NCI-H187 (cell line): ENCODE data around the gene MEGF6.

Source experiments
- DNase-seq, 2 experiments: peaks; one replicate each; lab custom pipeline; 2025; lab: John Stamatoyannopoulos, UW

MEGF6 gene

DNA sequence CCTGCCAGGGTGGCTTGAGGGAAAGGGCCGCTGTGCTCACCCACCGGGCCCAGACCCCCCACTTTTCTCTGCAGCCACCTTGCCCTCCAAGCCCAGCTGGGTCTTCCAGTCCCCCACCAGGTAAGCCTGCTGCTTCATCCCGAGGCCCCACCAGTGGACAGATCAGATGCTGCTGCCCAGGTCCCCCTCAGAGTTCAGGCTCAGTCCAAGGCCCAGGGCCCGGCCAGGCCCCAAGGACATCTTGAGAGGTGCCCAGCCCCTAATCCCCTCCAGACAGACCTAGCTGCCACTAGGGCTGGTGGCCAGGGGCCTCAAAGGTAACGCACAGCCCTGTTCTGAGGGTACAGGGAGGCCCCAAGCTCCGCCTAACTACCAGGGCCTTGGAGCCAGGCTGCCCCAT is 58.6 kb downstream of the MEGF6 start:
- no peak for DNase-seq

DNA sequence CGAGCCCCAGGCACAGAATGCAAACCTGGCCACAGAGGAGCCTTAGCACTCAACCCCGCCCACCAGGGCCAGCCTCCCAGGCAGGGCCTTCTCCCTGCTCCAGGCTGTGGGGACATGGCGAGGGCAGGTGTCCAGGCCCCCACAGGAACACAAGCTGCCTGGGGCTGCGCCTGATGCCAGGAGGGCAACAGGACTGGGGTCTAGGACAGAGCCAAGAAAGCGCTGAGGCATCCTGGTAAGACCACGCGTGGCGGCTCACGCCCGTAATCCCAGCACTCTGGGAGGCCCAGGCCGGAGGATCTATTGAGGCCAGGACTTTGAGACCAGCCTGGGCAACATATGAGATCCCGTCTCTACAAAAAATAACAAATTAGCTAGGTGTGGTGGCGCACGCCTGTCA is 59.1 kb downstream of the MEGF6 start:
- DNase-seq = no peak

DNA sequence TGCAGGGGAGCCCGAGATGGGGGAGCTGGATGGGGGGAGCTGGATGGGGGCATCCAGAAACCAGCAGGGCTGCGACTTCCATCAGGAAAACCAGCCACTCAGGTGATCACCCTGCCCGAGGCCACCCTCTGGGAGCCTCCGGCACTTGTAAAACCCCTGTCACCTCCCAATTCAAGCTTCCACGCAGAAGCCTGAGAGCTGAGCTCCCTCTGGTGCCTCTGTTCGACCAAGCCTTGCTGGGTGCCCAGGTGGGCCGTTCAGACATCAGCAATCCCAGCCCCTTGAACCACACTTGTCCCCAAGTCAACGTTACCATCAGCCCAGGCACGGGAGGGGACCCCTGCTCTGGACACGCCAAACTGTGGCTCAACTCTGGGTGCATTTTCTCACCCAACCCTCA is 59.6 kb downstream of the MEGF6 start:
- no peak for DNase-seq

DNA sequence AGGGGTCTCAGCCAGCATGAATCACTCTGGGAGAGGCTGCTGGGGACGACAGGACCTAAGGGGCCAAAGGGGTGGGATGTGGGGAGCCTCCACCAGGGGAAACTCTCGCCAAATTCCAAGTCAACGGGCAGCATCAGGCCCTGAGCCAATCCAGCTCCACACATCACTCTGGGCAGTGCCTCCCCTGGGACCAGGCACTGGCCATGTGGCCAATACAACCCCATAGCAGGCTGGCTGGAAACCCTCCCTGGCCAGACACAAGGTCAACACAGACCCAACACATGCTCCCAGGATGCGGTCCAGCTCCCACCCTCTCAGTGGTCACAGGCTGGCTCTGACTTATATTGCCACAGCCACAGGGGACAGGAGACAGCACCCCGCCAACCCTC is 60.0 kb downstream of the MEGF6 start:
- no peak for DNase-seq

DNA sequence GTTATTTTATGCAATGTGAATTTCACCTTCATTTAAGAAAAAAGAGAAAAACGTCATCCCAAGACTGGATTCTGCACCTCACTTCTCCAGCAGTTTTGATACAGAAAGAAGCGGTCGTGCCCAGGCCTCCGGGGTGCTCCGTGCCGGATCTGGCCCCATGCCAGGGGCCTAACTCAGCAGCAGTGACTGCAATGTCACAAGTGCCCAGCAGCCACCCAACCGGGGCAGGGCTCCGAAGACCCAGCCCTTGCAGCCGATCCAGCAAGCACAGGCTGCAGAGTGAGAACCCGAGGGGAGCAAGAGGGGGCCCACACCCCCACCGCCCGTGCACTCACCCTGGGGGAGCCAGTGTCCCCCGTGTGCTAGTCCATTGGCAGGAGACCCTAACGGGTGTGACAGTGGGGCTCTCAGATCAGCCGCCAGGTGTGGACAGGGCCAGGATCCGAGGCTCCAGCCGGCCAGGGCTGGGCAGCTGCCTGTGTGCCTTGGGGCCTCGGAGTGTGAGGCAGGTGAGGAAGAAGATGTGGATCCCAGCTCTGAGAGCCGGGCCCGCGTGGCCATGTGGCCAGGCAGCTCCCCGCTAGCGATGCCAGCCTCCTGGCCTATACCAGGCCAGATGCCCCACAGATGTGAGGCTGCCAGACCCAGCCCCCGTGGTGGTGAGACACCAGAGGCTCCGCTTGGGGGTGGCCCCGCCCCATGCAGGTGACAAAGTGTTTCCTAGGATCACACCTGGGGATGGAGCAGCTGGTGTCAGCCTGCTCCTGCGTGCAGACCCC is 60.6 kb downstream of the MEGF6 start:
- DNase-seq = no peak

DNA sequence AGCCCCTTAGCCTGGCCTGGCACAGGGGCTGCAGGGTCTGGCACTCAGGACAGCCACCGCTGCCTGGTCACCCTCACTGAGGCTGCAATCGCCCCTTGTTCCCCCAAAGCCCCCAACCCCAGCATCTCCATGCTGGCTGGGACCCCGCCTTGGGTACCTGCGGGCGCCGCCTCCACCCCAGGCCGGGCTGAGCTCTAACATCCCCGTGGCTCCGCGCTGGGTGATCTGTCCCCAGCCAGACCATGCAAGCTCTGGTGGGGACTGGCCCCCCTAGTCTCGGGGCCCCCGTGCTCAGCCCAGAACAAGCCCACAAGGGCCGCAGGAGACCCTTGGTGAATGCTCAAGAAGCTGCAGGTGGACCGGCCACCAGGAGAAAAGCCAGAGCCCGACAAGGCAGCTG is 62.4 kb downstream of the MEGF6 start:
- no peak for DNase-seq

DNA sequence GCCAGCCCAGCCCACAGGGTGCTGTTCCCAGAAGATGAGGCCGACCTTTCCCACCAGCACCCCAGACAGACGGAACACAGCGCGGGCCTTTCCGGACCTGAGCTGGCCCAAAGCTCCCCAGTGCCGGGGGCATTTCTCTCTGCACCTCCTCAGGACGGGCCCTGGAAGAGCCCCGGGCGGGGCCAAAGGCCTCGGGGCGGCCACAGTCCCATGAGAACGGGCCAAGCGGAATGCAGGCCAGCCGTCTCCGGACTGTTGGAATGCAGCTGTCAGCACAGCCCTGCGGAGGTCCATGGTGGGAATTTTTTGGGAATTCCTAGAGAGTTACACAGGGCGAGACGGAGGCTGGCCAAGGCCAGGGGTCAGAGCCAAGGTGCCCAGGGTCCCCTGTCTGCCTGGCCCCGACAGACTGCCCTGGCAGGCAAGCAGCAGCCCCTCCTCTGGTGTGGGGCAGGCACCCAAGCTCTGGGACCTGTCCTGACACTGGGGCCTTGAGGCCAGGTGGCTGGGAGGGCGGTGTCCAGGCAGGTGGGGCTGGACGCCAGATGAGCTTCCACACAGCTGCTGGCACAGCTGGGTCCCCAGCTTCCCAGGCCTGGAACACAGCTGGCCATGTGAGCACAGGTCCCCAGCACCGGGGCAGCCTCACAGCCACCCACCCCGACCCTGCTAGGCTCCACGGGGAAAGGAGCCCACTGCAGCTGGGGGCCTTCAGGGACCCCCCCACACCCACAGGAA is 63.0 kb downstream of the MEGF6 start:
- DNase-seq = no peak

DNA sequence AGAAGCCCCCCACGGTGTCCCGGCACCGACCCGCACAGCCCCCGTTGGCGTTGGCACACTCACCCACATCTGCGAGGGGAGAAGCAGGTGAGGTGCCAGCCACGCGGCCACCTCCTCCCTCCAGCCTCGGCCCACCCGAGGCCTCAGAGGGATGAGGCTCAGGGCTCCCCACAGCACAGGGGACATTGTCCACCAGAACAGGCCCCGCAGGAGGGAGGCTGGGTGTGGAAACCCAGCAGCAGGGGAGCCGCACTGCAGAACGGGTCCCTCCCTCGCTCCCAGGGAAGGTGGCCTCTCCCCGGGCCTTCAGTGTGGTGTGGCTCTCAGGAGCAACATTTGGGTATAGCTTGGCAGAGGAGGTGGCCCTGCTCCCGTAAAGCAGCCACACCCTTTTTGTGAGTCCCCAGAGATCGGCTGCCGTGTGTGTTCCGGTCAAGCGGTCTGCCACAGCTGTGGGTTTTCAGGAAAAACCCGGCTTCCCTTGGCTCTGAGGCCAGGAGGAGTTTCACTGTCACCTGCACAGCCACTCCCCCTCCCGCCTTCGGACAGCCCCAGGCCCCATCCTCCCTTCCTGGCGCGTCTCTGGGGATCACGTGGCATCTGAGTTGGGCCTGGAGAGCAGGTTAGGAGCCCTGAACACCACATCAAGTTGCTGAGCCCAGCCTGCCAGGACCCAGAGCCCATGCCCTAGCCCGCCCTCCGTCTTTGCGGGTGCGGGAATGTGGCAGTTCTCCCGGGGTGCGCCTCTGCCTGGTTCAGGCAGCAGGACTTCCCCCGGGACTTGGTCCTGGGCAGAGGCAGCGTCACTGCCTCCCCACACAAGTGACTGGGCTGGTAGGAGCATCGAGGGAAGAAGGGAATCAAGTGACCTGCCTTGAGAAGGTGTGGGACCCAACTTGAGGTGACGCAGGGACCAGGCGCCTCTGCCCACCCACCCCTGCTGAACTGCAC is 64.0 kb downstream of the MEGF6 start:
- peak in 1 of 2 experiments; percentile 23 for DNase-seq

DNA sequence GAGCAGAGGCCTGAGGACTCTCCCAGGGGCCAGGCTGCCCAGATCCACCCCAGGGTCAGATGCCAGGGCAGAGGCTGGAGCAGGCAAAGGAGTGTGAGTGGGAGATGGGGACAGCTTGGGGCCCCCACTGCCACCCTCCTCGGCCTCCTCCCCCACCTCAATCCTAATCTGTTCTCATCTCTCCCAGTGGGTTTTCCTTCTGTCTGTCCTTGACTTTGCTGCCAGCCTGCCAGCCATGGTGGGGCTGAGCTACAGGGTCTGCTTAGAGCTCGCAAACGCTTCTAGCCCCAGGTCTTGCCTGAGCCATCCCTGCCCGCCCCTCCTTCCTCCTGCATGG is 65.3 kb downstream of the MEGF6 start:
- no peak for DNase-seq

DNA sequence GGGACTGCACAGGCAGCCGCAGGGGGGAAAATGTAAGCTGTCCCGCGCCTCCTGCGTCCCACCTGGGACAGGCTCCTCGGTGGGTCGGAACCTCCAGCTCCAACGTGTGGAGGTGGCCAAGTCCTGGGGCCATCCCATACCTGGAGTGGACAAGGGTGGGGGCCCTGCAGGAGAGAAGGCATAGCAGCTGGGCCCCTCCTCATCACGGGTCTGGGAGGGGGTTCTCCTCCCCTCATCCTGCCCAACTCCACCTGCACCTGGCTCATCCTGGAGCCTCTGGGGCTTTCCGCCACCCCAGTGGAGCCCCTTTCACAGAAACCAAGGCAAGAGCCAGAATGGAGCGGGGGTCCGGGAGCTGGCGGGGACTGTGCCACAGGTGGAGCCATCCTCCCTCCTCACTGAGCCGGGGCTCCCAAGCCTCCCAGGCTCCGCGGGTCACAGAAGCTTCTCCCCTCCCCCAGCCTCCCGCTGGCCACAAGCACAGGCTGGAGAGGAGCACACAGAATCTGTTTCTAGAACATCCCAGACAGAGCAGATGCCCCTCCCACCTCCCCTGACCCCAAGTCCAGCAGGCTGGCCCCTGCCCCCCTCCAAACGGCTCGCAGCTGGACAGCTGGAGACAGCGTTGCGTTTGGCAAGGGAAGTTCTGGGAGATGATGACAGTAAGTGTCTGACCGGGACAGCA is 65.8 kb downstream of the MEGF6 start:
- DNase-seq = no peak

DNA sequence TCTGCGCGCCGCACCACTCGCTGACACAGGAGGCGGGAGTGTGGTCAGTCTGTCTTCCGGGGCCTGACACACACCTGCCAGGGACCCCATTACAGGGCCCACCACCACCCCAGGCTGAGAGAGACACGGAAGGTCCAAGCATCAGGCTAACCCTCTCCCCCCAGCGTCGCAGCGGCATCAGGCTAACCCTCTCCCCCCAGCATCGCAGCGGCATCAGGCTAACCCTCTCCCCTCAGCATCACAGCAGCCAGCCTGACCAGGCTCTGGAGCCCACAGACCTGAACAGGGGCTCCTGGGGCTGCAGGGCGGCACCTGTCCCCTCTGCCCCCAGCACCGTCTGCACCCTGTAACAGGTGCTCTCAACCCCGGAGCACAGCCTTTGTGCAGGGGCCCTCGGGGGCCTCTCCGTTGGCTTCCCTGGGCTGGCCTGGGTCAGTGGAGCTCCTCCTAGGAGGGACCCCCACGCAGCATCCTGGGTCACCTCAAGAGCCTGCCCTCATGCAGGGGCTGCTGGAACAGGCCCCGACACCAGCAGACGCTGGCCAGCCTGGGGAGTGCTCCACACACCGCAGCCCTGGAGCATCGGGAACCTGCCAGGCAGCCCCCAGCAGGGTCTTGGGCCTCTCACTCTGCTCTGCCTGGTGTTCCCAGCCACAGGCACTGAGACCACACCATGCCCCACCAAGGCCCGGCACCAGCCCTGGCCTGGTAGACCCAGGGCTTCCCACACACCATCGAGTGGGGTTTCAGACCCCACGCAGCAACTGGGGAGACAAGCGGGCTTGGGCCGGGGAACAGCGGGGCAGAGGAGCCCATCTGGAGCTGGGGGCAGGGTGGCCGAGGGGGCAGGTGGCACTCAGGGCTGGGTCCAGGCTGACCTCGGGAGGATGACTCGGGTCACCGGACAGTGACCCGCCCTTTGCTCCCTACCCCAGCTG is 67.0 kb downstream of the MEGF6 start:
- no peak for DNase-seq

DNA sequence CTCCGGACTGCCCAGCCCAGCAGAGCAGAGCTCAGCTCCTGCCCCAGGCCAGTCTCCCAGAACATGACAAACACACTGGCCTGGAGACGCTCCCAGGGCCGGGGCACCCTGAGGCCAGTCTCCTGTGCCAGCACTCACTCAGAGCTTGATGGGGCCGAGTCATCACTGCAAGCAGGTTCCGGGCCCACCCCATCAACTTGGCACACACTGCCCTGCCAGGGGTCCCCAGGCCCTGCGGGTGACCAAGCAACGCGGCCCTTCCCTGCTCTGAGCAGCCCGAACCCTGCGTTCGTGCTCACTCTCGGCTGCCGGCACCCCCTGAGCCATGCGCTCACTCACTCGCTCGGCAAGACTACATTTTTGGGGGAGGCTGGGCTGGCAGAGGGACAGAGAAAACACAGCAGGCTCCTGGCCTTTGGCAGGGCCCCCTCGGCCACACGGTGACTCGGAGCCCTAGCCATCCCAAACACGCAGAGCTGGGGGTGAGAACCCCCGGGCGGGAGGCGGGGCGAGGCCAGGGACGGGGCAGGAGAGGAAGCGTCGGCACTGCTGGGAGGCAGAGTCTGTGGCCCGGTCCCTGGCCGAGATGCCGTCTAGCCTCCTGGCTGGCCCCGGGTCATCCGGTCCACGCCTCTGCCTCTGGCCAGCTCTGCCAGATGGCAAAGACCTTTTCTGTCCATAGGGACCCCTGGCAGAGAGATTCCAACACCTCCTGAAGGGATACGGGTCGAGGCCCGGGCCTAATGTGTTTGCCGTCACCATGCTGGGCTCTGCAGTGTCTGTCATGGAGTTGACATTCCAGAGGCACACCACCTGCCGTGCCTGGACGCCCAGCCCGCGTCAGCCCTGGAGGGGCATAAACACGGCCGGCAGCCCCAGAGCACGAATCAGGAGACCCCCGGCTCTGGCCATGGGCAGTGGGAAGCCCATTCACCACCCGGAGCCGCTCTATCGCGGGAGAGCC is 68.0 kb downstream of the MEGF6 start:
- DNase-seq = no peak

DNA sequence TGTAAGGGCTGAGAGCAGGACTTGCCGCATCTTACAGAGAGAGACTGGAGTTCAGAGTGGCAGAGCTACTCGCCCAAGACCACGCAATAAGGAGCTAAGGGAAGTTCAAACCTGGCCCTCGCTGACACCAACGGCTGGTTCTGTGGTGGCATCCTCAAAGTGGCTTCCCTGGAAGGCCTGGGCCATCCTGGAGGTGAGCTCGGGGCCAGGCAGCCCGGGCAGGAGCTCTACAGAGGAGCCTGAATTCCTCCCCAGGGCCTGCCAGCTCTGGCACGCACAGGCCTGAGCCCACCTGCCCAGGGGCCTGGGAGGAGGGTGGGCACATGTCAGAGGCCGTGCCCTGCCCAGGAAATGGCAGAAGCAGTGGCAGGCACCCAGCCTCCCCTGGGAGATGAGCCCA is 68.6 kb downstream of the MEGF6 start:
- DNase-seq = no peak

DNA sequence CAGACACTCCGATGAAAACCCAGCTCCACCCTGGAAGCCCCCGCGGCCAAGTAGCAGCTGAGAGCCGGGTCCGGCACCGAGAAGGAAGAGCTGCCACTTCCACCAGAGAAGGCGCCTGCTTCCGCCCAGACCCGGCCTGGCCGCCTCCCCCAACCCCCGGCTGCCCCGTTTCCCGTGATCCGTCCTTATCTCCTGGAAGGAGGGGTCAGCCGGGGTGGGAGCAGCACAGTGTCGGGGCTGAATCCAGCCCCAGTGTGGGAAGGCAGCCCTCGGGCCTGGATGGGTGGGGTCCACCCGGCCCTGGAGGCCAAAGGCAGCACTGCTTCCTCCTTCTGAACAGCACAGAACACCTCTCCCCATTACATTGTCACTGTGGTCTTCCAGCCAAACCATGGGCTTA is 69.4 kb downstream of the MEGF6 start:
- no peak for DNase-seq

DNA sequence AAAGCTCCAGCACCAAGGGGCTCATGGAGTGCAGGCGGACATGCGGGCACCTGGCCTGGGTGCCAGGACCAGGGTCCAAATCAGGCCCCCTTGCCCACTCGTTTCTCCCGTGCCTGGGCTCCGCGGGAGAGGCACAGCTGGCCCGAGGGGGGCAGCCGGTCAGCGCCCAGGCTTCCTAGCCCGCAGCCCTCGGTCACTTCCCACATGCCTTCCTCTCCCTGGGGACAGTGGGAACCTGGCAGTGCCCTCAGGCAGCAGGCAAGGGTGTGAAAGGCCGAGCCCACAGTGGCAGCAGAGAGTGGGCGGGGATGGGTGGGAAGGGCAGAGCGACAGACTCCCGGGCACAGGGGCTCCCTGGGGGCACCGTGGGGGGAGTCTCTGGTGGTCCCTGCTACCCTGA is 69.8 kb downstream of the MEGF6 start:
- DNase-seq = no peak

DNA sequence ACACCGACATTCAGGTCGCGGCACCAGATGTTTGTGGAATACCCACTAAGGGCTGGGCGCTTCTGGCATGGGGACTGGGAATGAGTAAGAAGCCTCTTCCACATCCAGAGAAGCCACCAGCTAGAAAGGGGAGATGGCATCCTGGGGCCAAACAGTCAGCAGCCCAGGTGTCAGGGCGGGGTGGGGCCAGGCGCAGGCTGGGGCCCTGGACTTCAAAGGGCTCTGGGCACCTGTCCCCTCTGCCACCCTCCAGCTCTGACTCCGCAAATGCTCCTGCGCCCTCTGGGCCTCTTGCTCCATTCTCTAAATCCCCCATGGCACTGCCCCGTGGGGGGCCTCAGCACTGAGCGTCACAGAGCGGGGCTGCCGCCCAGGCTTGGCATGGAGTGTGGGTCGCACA is 70.4 kb downstream of the MEGF6 start:
- DNase-seq = no peak

DNA sequence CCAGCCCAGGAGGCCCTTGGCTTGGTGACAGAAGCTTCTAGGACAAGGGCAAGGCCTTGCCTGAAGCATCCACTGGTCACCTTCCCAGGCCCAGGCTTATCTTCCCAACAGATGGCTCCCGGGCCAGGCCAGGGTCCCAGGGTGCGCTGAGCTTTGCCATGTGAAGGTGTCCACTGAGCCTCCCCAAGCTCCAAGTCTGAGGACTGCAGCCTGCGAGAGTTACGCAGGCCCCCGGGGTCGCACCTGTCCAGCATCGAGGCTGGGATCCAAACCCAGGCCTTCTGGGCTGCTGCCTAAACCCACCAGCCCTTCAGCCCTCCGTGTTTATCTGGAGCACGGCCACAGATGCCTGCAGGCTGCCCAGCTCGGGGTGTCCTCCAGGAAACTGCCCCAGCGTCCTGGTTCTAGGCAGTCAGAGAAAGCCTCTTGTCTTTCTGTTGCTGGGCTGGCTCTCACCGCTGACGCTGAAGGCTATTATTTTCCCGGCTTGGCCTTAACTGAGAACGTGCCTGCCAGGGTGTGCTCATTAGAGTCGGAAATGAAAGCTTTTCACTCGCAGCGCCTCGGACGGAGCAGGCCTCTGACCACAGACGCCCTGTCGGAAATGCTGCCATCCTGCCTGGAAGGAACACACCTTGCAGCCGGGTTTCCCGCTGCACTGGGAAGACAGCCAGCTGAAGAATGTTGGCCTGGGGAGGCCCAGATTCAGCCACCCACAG is 71.4 kb downstream of the MEGF6 start:
- DNase-seq = no peak

DNA sequence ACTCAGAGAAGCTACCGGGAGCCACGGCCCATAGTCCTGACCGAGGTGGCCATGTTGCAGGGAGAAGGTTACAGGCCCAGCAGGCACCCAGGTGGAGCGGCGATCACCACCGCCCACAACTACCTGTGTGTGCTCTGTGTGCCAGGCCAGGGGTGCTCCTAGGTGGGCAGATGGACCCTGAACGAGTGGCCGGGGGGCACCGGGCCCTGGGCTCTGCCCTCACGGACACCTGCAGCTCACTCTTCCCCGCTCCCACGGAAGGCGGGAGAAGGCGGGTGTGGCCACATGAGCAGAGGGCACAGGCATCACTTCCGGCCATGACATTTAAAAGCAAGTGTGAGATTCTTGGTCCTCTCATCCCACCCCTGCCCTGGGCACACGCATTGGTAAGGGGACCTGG is 73.9 kb downstream of the MEGF6 start:
- no peak for DNase-seq
